ENCODE measurements around the gene PCBD1.

The PCBD1 gene

DNA sequence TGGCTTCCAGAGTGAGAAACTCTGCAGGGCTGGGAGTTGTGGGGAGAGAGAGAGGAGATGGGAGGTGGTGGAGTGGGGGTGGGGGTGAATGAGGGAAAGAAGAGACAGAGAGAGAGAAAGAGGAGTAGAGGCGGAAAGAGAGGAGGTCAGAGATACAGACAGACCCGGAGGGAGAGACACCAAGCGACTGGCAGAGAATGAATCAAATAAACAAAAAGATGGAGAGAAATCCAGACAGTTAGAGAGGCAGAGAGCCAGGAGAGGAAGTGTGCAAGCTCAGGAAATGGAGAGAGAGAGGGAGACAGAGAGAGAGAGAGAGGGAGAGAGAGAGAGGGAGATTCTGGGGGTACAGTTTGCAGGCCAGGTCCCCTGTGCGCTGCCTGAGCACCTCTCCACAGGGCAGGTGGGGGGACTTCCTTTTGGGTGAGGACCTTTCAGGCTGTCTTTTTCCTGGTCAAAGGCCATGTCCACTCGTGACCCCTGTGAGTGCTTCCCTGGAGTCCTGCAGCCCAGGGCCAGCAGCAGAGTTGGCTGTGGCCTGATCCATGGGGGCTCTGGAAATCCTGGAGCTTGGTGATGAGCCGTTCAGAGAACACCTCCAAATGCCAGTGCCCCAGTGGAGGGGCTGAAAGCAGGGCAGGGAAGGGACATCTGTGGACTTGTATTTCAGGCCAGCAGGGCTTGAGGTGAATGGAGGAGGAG is 25.0 kb upstream of the PCBD1 start:
- Histone ChIP-seq H3K27me3 (ENCODE audit: low read depth, low read length) (no peaks in the 10 kb centered on the region), H3K79me2 (ENCODE audit: low read length) (no peaks in the 10 kb centered on the region), H3K4me1 (ENCODE audit: low read length) (no peaks in the 10 kb centered on the region), H3K4me3 (ENCODE audit: low read length) (no peak overlapping the region), H4K20me1 (ENCODE audit: insufficient read depth, low read length) (no peaks in the 10 kb centered on the region), H3K9ac (ENCODE audit: low read length) (no peak overlapping the region), H3K27ac (ENCODE audit: low read length) (no peak overlapping the region), H3K9me3 (ENCODE audit: insufficient read depth, low read length) (no peaks in the 10 kb centered on the region), H3K4me2 (ENCODE audit: low read length) (no peak overlapping the region), H2AFZ (ENCODE audit: low read depth, low read length) (no peak overlapping the region), H3K36me3 (replicated peaks; ENCODE audit: low read depth, low read length) (no peaks in the 10 kb centered on the region)
- TF ChIP-seq, protein P1, sequence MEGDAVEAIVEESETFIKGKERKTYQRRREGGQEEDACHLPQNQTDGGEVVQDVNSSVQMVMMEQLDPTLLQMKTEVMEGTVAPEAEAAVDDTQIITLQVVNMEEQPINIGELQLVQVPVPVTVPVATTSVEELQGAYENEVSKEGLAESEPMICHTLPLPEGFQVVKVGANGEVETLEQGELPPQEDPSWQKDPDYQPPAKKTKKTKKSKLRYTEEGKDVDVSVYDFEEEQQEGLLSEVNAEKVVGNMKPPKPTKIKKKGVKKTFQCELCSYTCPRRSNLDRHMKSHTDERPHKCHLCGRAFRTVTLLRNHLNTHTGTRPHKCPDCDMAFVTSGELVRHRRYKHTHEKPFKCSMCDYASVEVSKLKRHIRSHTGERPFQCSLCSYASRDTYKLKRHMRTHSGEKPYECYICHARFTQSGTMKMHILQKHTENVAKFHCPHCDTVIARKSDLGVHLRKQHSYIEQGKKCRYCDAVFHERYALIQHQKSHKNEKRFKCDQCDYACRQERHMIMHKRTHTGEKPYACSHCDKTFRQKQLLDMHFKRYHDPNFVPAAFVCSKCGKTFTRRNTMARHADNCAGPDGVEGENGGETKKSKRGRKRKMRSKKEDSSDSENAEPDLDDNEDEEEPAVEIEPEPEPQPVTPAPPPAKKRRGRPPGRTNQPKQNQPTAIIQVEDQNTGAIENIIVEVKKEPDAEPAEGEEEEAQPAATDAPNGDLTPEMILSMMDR (IDR thresholded peaks at IDR 0.05; ENCODE audit: low read depth, low read length): no peak
- TF ChIP-seq EZH2phosphoT487 (IDR thresholded peaks at IDR 0.05; ENCODE audit: low read depth): no peak

DNA sequence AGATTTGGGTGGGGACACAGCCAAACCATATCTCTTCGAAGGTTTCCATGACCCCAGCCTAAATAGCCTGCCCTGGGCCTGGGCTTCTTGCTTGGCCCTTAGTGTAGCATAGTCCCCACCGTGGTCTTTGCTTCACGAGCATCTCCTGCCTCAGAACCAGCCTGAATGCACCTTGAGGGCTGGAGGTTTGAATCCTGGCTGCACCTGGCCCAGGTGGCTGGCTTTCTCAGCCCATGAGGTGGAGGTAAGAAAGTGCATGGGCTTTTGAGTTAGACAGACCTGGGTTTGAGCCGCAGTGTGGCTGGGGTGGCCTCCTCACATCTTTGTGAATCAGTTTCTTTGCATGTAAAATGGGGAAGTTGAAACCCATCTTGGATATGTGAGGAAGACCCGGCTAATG is 24.2 kb upstream of the PCBD1 start:
- H3K36me3 ChIP-seq (replicated peaks; ENCODE audit: low read depth, low read length): no peaks in the 10 kb centered on the region
- no peak overlapping the region for H2AFZ ChIP-seq (ENCODE audit: low read depth, low read length)
- H3K27ac ChIP-seq (ENCODE audit: low read length): no peak overlapping the region
- no peak overlapping the region for H3K4me3 ChIP-seq (ENCODE audit: low read length)
- no peaks in the 10 kb centered on the region for H3K9me3 ChIP-seq (ENCODE audit: insufficient read depth, low read length)
- no peak overlapping the region for H3K4me2 ChIP-seq (ENCODE audit: low read length)
- TF ChIP-seq, protein P1 (IDR thresholded peaks at IDR 0.05; ENCODE audit: low read depth, low read length): no peak
- TF ChIP-seq EZH2phosphoT487 (IDR thresholded peaks at IDR 0.05; ENCODE audit: low read depth): no peak
- H3K4me1 ChIP-seq (ENCODE audit: low read length): no peaks in the 10 kb centered on the region
- no peaks in the 10 kb centered on the region for H3K27me3 ChIP-seq (ENCODE audit: low read depth, low read length)
- no peaks in the 10 kb centered on the region for H4K20me1 ChIP-seq (ENCODE audit: insufficient read depth, low read length)
- H3K79me2 ChIP-seq (ENCODE audit: low read length): no peaks in the 10 kb centered on the region
- H3K9ac ChIP-seq (ENCODE audit: low read length): no peak overlapping the region

DNA sequence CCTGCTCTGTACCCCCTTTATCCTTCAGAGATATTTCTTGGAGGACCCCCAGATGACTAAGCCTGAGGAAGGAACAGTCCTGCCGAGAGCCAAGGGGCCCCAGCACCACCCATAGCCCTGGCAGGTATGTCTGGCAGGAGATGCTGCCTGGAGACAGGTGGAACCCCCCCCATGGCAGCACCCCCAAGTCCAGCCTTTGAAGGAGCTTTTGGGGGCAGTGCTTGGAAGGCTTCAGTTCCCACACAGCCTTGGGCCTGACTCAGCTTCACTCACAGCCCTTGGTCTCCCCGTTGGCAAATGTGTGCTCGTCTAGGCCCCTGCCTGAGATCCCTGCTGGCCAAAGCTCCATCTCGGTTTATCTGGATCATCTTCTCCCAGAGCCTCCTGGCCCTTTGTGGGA is 23.0 kb upstream of the PCBD1 start:
- Histone ChIP-seq H3K9me3 (ENCODE audit: insufficient read depth, low read length) (no peaks in the 10 kb centered on the region), H2AFZ (ENCODE audit: low read depth, low read length) (no peak overlapping the region), H3K79me2 (ENCODE audit: low read length) (no peaks in the 10 kb centered on the region), H3K4me2 (ENCODE audit: low read length) (no peak overlapping the region), H3K27ac (ENCODE audit: low read length) (no peak overlapping the region), H3K9ac (ENCODE audit: low read length) (no peak overlapping the region), H3K27me3 (ENCODE audit: low read depth, low read length) (no peaks in the 10 kb centered on the region), H4K20me1 (ENCODE audit: insufficient read depth, low read length) (no peaks in the 10 kb centered on the region), H3K4me1 (ENCODE audit: low read length) (no peaks in the 10 kb centered on the region), H3K36me3 (replicated peaks; ENCODE audit: low read depth, low read length) (no peaks in the 10 kb centered on the region), H3K4me3 (ENCODE audit: low read length) (no peak overlapping the region)
- TF ChIP-seq, protein P1 (IDR thresholded peaks at IDR 0.05; ENCODE audit: low read depth, low read length): no peak
- no peak for TF ChIP-seq EZH2phosphoT487 (IDR thresholded peaks at IDR 0.05; ENCODE audit: low read depth)

DNA sequence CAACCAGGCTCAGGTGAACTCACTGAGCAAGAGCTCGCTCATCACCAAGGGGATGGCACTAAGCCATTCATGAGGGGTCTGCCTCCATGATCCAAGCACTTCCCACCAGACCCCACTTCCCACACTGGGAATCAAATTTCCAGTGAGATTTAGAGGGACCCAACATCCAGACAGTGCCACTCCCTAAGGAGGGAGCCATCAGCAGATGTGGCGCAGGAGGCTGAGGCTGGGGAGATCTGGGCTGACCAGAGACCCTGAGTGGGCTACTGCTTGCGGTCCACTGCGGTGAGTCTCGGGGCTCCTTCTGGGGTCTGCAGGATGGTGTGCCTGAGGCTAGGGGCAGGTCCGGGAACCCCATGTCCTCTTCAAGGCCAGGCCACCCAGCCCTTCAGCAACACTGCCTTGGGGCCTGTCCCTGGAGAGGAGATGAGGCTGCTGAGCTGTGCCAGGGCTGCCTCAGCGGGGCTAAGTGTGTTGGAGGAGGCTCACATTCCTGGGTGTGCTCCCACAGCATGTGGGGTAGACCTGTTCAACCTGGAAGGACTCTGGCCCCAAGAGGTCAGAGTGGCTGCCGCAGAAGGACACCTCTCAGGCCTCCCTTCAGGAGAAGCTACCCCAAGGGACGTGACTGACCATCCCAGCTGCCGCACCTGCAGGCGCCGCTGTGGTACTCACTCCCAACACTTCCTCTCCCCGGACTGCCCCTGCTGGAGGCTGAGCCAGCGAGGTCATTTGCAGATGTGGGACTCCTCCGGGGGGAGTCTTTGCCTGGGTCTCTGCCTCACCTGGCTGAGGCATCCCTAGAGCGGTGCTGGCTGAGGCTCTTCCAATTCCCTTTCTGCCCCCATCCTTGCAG is 22.3 kb upstream of the PCBD1 start:
- H3K4me2 ChIP-seq (ENCODE audit: low read length): no peak overlapping the region

More for the DNA sequence above, 22.3 kb upstream of the PCBD1 start:
- Histone ChIP-seq H3K9me3 (ENCODE audit: insufficient read depth, low read length) (no peaks in the 10 kb centered on the region), H3K4me1 (ENCODE audit: low read length) (no peaks in the 10 kb centered on the region), H3K27ac (ENCODE audit: low read length) (no peak overlapping the region), H4K20me1 (ENCODE audit: insufficient read depth, low read length) (no peaks in the 10 kb centered on the region), H2AFZ (ENCODE audit: low read depth, low read length) (no peak overlapping the region), H3K79me2 (ENCODE audit: low read length) (no peaks in the 10 kb centered on the region), H3K36me3 (replicated peaks; ENCODE audit: low read depth, low read length) (no peaks in the 10 kb centered on the region), H3K4me3 (ENCODE audit: low read length) (no peak overlapping the region), H3K27me3 (ENCODE audit: low read depth, low read length) (no peaks in the 10 kb centered on the region), H3K9ac (ENCODE audit: low read length) (no peak overlapping the region)
- TF ChIP-seq, protein P1 (IDR thresholded peaks at IDR 0.05; ENCODE audit: low read depth, low read length): no peak
- no peak for TF ChIP-seq EZH2phosphoT487 (IDR thresholded peaks at IDR 0.05; ENCODE audit: low read depth)
